T-cell (primary cell): ENCODE measurements around the gene PKNOX1. TPM values are rescaled to one million over a fixed set of nuclear protein-coding genes. Genes with fewer than 3 reads are reported as not detected.

Experiments used
- ATAC-seq, 4 experiments: fragments of 200-7000 bp in 3 of 4; fragments of 150-1000 bp in 1 of 4; cut with Tn5 transposase; replicated peaks in 1 of 4; 1 replicate in 3 of 4; 2 replicates in 1 of 4; pipeline ENCODE4 v1.10.0; 2021; ENCODE audit warnings: moderate library complexity in 3 of 4, mild to moderate bottlenecking in 2 of 4, moderate number of reproducible peaks in 1 of 4
- CTCF ChIA-PET, 2 donors: fragments of 300-600 bp; sonication (Branson Sonifier 250); formaldehyde crosslinking; loops; one replicate each; lab custom pipeline; 2022; ENCODE audit warnings: antibody characterized with exemption in 2 of 2; lab: Charles Lee
- POLR2A ChIA-PET, 2 donors: fragments of 300-600 bp; sonication (Branson Sonifier 250); formaldehyde crosslinking; loops; one replicate each; lab custom pipeline; 2022; ENCODE audit warnings: antibody characterized with exemption in 2 of 2; lab: Charles Lee
- DNase-seq, 35 experiments: peaks; one replicate each; pipeline versions ENCODE4 v3.0.0 to v3.0.0-alpha.2; 2013 to 2023
- H3K27ac ChIP-seq: one replicate; pipeline ENCODE4 v1.5.1; 2013; ENCODE audit warnings: low read length
- H3K27me3 ChIP-seq, 2 experiments: replicated peaks in 1 of 2; 1 replicate in 1 of 2; 2 replicates in 1 of 2; pipeline versions ENCODE4 v1.6.1 to v1.7.0; 2013; ENCODE audit warnings: low read length in 1 of 2, mixed read lengths in 1 of 2; ENCODE audit not compliant: control insufficient read depth in 2 of 2, insufficient read depth in 2 of 2; ENCODE audit errors: extremely low read depth in 1 of 2
- H3K36me3 ChIP-seq, 2 donors: 1 replicate in 1 of 2; 2 replicates in 1 of 2; pipeline versions ENCODE4 v1.6.1 to v1.7.0; 2013; ENCODE audit warnings: low read length in 1 of 2; ENCODE audit not compliant: control insufficient read depth in 2 of 2, insufficient read depth in 1 of 2; ENCODE audit errors: extremely low read depth in 1 of 2
- H3K4me1 ChIP-seq, 2 experiments: 1 replicate in 1 of 2; 2 replicates in 1 of 2; pipeline versions ENCODE4 v1.6.1 to v1.7.0; 2013; ENCODE audit warnings: low read length in 2 of 2, mixed read lengths in 1 of 2; ENCODE audit not compliant: insufficient read depth in 2 of 2, control insufficient read depth in 1 of 2; ENCODE audit errors: extremely low read depth in 1 of 2
- H3K4me3 ChIP-seq, 2 donors: 1 replicate in 1 of 2; 2 replicates in 1 of 2; pipeline versions ENCODE4 v1.5.1 to v1.7.0; 2013; ENCODE audit warnings: mild to moderate bottlenecking in 2 of 2, low read length in 1 of 2, moderate library complexity in 1 of 2; ENCODE audit not compliant: control insufficient read depth in 1 of 2; ENCODE audit errors: extremely low read depth in 1 of 2
- H3K9me3 ChIP-seq: 2 replicates; pipeline ENCODE4 v1.7.0; 2013
- H3K27ac Mint-ChIP-seq, 2 donors: one replicate each; pipeline ENCODE4 v1.8.0; 2020 to 2021; ENCODE audit warnings: mild to moderate bottlenecking in 2 of 2, mixed read lengths in 2 of 2
- H3K27me3 Mint-ChIP-seq, 2 donors: one replicate each; pipeline ENCODE4 v1.8.0; 2021 to 2022; ENCODE audit warnings: mixed read lengths in 2 of 2
- H3K36me3 Mint-ChIP-seq: one replicate; pipeline ENCODE4 v1.8.0; 2021; ENCODE audit warnings: mixed read lengths
- H3K4me1 Mint-ChIP-seq, 3 donors: one replicate each; pipeline ENCODE4 v1.8.0; 2020 to 2022; ENCODE audit warnings: mixed read lengths in 3 of 3, mild to moderate bottlenecking in 1 of 3
- H3K4me3 Mint-ChIP-seq, 3 donors: one replicate each; pipeline ENCODE4 v1.8.0; 2020 to 2022; ENCODE audit warnings: mild to moderate bottlenecking in 3 of 3, mixed read lengths in 3 of 3, moderate library complexity in 3 of 3
- H3K9me3 Mint-ChIP-seq, 3 donors: one replicate each; pipeline ENCODE4 v1.8.0; 2020 to 2022; ENCODE audit warnings: mixed read lengths in 3 of 3
- WGBS: methylation state at CpG from one replicate; pipeline ENCODE4 v1.1.5; 2013; ENCODE audit warnings: missing lambda C conversion rate; ENCODE audit not compliant: insufficient coverage; 5-methylcytosine and 5-hydroxymethylcytosine counted together
- total RNA-seq, 35 experiments: library from RNA in 6 of 35; stranded (reverse) in 6 of 35; fragments of 120-200 nt in 1 of 35; gene quantifications; one replicate each; pipeline versions ENCODE4 v1.2.1 to v1.2.4 and lab custom pipeline; 2013 to 2026

PKNOX1 gene
- total RNA-seq, 5 donors from 2014 or later (not counting 1 experiment from before 2014, with no cell fraction given), result 14.4 to 21.7 (median 18.6) TPM

DNA sequence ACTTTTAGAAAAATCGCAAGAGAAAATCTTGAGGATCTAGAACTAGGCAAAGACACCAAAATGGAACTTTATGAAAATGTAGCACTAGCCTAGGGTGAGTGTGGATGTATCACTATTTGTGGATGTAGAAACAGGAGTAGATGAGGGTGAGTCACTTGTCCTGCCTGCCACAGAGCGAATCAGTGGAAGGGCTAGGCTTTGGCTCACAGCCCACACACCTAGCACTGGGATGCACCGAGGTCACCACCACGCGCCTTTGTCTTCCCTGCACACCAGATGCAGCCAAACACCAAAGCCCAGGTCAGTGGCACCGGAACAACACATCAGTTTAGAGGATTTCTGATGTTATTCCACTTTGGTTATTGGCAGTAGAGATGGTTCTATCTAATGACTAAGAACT, 38.2 kb downstream of the PKNOX1 start:
- ChIA-PET CTCF (no interaction called here), POLR2A (no interaction called here)
- Histone ChIP-seq H3K36me3 (peaks cover 20 to 63% of the 10 kb centered on the region in 2 donors), H3K27me3 (no peaks in the 10 kb centered on the region), H3K27ac (no peak overlapping the region), H3K9me3 (no peaks in the 10 kb centered on the region), H3K4me3 (no peak overlapping the region), H3K4me1 (no peaks in the 10 kb centered on the region)
- Mint-ChIP-seq H3K9me3 (no peaks in the 10 kb centered on the region), H3K27ac (no peak overlapping the region), H3K4me3 (no peak overlapping the region), H3K27me3 (no peaks in the 10 kb centered on the region), H3K4me1 (peaks cover 0 to 6% (median 5%) of the 10 kb centered on the region in 3 donors), H3K36me3 (peaks cover 51% of the 10 kb centered on the region)
- WGBS, result 100% methylated on average over 2 of the region's 6 CpGs
- ATAC-seq (no peak), DNase-seq (no peak)

DNA sequence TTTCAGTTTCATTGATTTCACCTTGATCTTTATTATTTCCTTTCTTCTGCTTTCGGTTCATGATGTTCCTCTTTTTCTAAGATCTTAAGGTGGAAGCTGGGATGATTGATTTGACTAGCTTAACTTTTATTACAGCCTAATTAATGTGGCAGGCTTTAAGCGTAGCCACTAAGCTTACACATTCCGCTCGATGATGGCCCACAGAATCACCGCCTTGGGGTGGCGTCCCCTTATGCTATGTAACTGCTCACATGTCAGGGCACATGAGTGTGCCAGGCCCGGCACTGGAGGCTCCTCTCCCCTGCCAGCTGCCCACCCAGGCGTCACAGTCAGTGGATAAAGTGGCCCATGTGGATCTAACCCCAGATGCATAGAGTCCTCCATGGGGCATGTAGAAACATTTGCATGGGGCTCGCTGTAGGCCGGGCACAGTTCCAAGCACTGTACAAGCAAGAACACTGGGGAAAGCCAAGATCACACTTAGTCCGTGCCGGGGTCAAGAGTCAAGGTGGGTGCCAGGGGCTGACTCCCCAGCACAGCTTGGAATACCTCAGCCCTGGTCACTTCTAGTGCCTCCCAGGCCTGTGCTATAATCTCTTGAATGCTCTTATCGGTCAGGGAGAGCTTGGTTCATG, 41.7 kb downstream of the PKNOX1 start:
- Mint-ChIP-seq H3K9me3 (no peaks in the 10 kb centered on the region), H3K4me1 (peaks cover 0 to 6% (median 5%) of the 10 kb centered on the region in 3 donors), H3K27ac (no peak overlapping the region), H3K4me3 (no peak overlapping the region), H3K27me3 (no peaks in the 10 kb centered on the region), H3K36me3 (peaks cover 47% of the 10 kb centered on the region)
- ChIA-PET POLR2A (no interaction called here), CTCF (no interaction called here)
- no peaks in the 10 kb centered on the region for H3K9me3 ChIP-seq
- H3K4me3 ChIP-seq, result no peak overlapping the region
- H3K27ac ChIP-seq, result no peak overlapping the region
- DNase-seq (no peak), ATAC-seq (no peak)
- H3K4me1 ChIP-seq, result no peaks in the 10 kb centered on the region
- H3K36me3 ChIP-seq, result peaks cover 14 to 63% of the 10 kb centered on the region in 2 donors
- no peaks in the 10 kb centered on the region for H3K27me3 ChIP-seq
- WGBS, result 85% methylated on average over 12 of the region's 13 CpGs

DNA sequence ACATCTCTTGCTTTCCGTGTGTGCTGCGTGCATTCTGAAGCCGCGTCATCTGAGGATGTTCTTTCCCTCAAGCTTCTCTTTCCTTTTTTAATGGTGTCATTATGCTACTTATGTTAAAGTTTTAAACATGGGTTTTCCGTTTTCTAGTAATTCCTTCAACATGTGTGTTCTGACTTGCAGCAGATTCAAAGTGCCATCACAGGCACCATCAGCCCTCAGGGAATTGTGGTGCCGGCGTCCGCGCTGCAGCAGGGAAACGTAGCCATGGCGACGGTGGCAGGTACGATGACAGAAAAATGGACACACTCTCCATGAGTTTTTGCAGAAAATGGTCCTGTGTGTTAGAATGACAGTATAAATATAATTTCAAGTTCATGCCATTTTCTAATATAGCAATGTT, 42.4 kb downstream of the PKNOX1 start:
- no peaks in the 10 kb centered on the region for H3K27me3 Mint-ChIP-seq
- peaks cover 47% of the 10 kb centered on the region for H3K36me3 Mint-ChIP-seq
- ChIA-PET POLR2A (interaction anchor here in 1 of 2 donors (0.5 kb wide), 1 partner anchor 140 kb away, joined by 7 read pairs; no protein-coding TSS in a partner anchor), CTCF (interaction anchor here in 1 of 2 donors (0.8 kb wide), 1 partner anchor 194 kb away, joined by 4 read pairs; no protein-coding TSS in a partner anchor)
- H3K27ac Mint-ChIP-seq, result no peak overlapping the region
- no peaks in the 10 kb centered on the region for H3K9me3 ChIP-seq
- H3K4me1 Mint-ChIP-seq, result peaks cover 0 to 6% (median 5%) of the 10 kb centered on the region in 3 donors
- no peak overlapping the region for H3K27ac ChIP-seq
- H3K9me3 Mint-ChIP-seq, result no peaks in the 10 kb centered on the region
- no peak overlapping the region for H3K4me3 ChIP-seq
- WGBS, result 100% methylated on average over 2 of the region's 13 CpGs
- H3K4me1 ChIP-seq, result no peaks in the 10 kb centered on the region
- peaks cover 14 to 65% of the 10 kb centered on the region in 2 donors for H3K36me3 ChIP-seq
- ATAC-seq (no peak), DNase-seq (no peak)
- no peaks in the 10 kb centered on the region for H3K27me3 ChIP-seq
- H3K4me3 Mint-ChIP-seq, result no peak overlapping the region

- Histone ChIP-seq H3K27ac (no peak overlapping the region), H3K36me3 (peaks cover 5 to 68% of the 10 kb centered on the region in 2 donors), H3K9me3 (no peaks in the 10 kb centered on the region), H3K27me3 (no peaks in the 10 kb centered on the region), H3K4me3 (no peak overlapping the region), H3K4me1 (no peaks in the 10 kb centered on the region)
- H3K36me3 Mint-ChIP-seq, result peaks cover 52% of the 10 kb centered on the region
- no peak overlapping the region for H3K4me3 Mint-ChIP-seq
- H3K4me1 Mint-ChIP-seq, result peaks cover 0 to 6% (median 5%) of the 10 kb centered on the region in 3 donors
- no peak for DNase-seq
- H3K27me3 Mint-ChIP-seq, result no peaks in the 10 kb centered on the region
- WGBS, result 100% methylated on average over 8 of the region's 10 CpGs
- H3K27ac Mint-ChIP-seq, result no peak overlapping the region
- ATAC-seq, result no peak
- ChIA-PET CTCF (no interaction called here), POLR2A (no interaction called here)
- H3K9me3 Mint-ChIP-seq, result no peaks in the 10 kb centered on the region
Observed at GRCh38 chr21:43018519-43018918, 44.2 kb downstream of the PKNOX1 start.

- peaks cover 51% of the 10 kb centered on the region for H3K36me3 Mint-ChIP-seq
- no peak overlapping the region for H3K4me3 Mint-ChIP-seq
- Histone ChIP-seq H3K4me3 (no peak overlapping the region), H3K27me3 (no peaks in the 10 kb centered on the region), H3K4me1 (no peaks in the 10 kb centered on the region), H3K36me3 (peaks cover 5 to 72% of the 10 kb centered on the region in 2 donors), H3K9me3 (no peaks in the 10 kb centered on the region), H3K27ac (no peak overlapping the region)
- peaks cover 0 to 6% (median 5%) of the 10 kb centered on the region in 3 donors for H3K4me1 Mint-ChIP-seq
- 80% methylated on average over 1 of the region's 13 CpGs for WGBS
- POLR2A ChIA-PET, result no interaction called here
- no peak overlapping the region for H3K27ac Mint-ChIP-seq
- DNase-seq (no peak), ATAC-seq (no peak)
- CTCF ChIA-PET, result no interaction called here
- no peaks in the 10 kb centered on the region for H3K27me3 Mint-ChIP-seq
- no peaks in the 10 kb centered on the region for H3K9me3 Mint-ChIP-seq
Observed at GRCh38 chr21:43020177-43020576, 45.8 kb downstream of the PKNOX1 start.

DNA sequence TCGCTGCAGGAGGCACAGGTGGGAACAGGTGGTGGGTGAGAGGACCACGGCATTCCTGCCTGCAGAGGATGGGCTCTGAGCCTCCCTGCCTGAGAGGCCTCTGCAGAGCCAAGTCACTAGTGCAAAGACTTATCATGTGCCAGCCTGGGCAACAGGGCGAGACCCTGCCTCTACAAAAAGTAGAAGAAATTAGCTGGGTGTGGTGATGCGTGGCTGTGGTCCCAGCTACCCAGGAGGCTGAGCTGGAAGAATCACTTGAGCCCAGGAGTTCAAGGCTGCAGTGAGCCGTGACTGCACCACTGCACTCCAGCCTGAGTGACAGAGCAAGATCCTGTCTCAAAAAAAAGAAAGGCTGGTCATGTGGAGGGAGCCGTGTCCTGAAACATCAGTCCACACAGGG, 46.4 kb downstream of the PKNOX1 start:
- no peak for ATAC-seq
- no peak overlapping the region for H3K27ac Mint-ChIP-seq
- H3K27me3 Mint-ChIP-seq, result no peaks in the 10 kb centered on the region
- Histone ChIP-seq H3K27ac (no peak overlapping the region), H3K27me3 (no peaks in the 10 kb centered on the region), H3K4me3 (no peak overlapping the region), H3K9me3 (no peaks in the 10 kb centered on the region), H3K36me3 (peaks cover 5 to 78% of the 10 kb centered on the region in 2 donors), H3K4me1 (no peaks in the 10 kb centered on the region)
- no peak for DNase-seq
- H3K4me1 Mint-ChIP-seq, result peaks cover 0 to 4% (median 2%) of the 10 kb centered on the region in 3 donors
- WGBS, result 89% methylated on average over 4 of the region's 6 CpGs
- no peaks in the 10 kb centered on the region for H3K9me3 Mint-ChIP-seq
- CTCF ChIA-PET, result no interaction called here
- H3K4me3 Mint-ChIP-seq, result no peak overlapping the region
- POLR2A ChIA-PET, result no interaction called here
- H3K36me3 Mint-ChIP-seq, result peaks cover 56% of the 10 kb centered on the region
